ENCODE data around the gene IFITM10.
A peak's percentile ranks its signal among the peaks of the same experiment; 100 is the strongest.

Gene IFITM10

DNA sequence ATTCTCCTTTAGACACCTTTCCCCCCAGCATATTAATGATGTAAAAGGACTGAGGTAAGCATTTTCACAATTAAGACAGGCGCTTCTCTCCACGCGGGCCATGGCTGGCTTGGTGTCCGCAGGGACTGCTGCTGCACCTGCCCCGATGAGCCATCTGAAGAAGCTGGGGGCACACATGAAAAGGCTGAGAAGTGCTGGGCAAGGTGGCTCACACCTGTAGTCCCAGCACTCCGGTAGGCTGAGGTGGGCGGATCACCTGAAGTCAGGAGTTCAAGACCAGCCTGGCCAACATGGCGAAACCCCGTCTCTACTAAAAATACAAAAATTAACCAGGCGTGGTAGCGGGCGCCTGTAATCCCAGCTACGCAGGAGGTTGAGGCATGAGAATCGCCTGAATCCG, 32.1 kb downstream of the IFITM10 start:
- no peak for DNase-seq (ENCODE audit: low read depth in 2 of 2, low spot score in 1 of 2)

- no peak for DNase-seq (ENCODE audit: low read depth in 2 of 2, low spot score in 1 of 2)
Observed at GRCh38 chr11:1717745-1718144, 32.6 kb downstream of the IFITM10 start.

- DNase-seq (ENCODE audit: low read depth in 2 of 2, low spot score in 1 of 2), result no peak
Observed at GRCh38 chr11:1714908-1715885, 35.2 kb downstream of the IFITM10 start.

DNA sequence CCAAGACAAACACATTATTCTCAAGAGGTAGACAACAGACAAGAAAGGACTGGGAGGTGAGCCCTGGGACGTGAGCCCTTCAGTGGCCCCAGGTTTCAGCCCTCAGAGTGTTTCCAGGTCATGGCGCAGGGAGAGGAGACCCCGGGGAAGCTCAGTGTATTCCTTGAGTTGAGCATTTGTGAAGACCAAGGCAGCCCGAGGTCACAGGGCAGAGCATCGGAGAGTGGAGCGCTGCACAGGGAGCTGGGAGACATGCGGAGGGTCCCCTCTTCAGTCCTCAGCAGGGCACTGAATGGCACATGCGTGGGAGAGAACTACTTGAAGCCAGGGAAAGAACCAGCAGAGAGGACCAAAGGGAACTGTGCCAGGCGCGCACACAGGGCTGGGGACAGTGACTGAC, 41.7 kb downstream of the IFITM10 start:
- DNase-seq (ENCODE audit: low read depth in 2 of 2, low spot score in 1 of 2), result no peak

- no peak for DNase-seq (ENCODE audit: low read depth in 2 of 2, low spot score in 1 of 2)
Observed at GRCh38 chr11:1707751-1708150, 42.6 kb downstream of the IFITM10 start.

DNA sequence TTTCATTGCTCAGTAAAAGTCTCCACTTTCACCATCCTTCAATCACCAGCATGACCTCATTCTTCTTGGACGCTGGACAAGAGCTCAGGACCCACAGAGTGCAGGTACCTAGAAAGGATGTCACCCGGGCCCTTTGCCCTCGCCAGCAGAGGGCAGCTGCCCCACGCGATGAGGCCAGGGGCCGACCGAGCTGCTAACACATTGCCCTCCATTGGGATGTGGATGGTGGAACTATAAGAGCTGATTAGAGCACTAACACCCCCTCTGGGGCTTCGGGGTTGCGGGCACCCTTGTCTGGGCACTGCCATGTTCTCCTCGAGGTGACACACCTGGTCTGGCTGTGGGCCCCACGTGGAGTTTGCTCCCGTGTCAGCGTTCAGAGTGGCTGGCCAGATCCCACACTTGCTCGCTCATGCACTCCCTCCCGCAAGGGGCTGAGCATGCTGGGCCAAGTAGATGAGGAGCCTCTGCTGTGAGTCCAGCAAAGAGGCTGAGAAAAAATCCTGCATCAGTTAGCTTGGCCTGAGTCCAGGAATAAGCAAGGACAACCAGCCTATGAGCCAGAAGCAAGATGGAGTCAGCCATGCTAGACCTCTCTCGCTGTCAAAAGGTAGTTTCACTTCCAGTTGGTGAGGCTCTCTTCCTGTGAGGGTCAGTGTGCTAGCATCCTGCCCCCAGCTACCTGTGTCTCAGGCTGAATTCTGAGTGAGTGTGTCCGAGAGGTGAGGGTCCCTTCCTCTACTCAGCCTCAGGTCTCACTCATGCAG, 43.6 kb downstream of the IFITM10 start:
- no peak for DNase-seq (ENCODE audit: low read depth in 2 of 2, low spot score in 1 of 2)

DNA sequence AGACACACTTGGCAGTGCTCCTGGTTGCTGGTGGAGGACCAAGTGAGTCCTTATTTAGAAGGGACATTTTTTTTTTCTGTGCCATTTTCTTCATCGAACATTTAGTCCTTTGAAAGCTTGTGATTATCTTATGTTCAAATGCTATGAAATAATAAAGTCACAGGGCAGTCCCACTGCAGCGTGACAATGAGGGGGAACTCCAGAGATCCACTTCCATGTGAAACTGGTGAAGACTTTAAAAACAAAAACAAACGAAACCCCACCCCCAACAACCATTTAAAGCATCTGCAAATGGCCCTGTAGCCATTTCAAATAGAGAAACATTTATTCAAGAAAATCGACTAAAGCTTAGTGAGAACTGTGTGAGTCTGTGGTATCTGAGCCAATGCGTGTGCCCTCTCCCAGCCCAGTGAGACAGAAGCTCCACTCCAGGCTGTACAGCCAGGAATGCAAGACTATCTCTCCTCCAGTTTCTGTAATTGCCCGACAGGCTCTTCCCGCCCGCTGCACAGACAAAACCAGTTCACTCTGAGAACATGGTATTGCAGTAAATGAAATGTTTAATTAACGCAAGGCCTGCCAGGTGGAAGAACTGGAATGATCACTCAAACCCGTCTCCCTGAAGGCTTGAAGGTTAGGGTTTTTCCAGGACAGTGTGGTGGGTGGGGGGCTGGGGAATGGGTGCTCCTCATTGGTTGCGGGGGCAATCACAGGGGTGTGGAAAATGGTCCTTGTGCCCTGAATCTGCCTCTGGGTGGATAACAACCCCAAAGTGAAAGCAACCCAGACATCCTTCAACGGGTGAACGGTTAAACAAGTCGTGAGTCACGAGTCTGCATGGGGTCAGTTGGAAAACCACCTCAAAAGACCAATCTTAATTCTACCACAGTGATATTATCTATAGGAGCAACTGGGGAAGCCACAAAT, 45.0 kb downstream of the IFITM10 start:
- no peak for DNase-seq (ENCODE audit: low read depth in 2 of 2, low spot score in 1 of 2)

DNA sequence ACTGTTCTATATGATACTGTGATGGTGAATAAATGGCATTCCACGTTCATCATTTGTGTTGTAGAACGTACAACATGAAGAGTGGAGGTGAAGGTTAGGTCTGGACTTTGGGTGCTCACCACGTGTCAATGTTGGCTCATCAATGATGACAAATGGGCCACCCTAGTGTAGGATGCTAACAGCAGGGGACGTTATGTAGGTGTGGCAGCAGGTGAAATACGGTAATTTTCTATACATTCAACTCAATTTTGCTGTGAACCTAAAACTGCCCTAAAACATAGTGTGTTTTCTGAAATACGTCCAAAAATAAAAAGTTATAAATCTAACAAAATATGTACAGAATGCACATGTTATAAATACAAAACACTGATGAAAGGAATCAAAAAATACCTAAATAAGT, 47.2 kb downstream of the IFITM10 start:
- no peak for DNase-seq (ENCODE audit: low read depth in 2 of 2, low spot score in 1 of 2)

- no peak for DNase-seq (ENCODE audit: low read depth in 2 of 2, low spot score in 1 of 2)
Observed at GRCh38 chr11:1702506-1702905, 47.9 kb downstream of the IFITM10 start.

- no peak for DNase-seq (ENCODE audit: low read depth in 2 of 2, low spot score in 1 of 2)
Observed at GRCh38 chr11:1701091-1701807, 49.1 kb downstream of the IFITM10 start.

- no peak for DNase-seq (ENCODE audit: low read depth in 2 of 2, low spot score in 1 of 2)
Observed at GRCh38 chr11:1699771-1700170, 50.6 kb downstream of the IFITM10 start.

DNA sequence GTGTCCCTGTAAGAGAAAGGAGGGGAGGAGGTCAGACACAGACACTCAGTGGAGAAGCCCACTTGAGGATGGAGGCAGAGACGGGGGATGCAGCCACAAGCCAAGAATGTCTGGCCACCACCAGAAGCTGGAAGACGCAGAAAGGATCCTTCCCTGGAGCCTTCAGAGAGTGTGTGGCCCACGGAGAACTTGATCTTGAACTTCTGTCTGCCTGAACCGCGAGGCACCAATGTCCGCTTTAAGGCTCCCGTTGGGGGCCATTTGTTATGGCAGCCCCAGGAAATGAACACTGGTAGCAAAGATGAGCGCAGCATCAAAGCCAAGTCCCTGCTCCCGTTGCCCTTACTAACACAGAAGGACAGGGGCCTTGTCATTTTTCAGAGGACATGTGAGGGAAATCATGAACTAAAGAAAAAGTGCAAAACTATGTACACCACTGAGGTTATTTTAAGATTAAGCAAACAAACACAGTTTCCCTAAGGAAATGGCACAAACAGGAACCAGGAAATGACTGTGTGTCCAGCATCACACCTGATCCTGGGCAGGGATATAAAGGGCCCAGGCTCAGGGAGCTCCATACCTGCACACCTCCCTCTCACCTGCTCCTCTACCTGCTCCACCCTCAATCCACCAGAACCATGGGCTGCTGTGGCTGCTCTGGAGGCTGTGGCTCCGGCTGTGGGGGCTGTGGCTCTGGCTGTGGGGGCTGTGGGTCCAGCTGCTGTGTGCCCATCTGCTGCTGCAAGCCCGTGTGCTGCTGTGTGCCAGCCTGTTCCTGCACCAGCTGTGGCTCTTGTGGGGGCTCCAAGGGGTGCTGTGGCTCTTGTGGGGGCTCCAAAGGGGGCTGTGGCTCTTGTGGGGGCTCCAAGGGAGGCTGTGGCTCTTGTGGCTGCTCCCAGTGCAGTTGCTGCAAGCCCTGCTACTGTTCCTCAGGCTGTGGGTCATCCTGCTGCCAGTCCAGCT, 53.5 kb downstream of the IFITM10 start, which contains the start of gene KRTAP5-6:
Gene KRTAP5-6 (plus strand): TSS at position 588 of the 963 bp plus-strand sequence. CDS start 51 bp downstream, at position 639.
- no peak for DNase-seq (ENCODE audit: low read depth in 2 of 2, low spot score in 1 of 2)

- no peak for DNase-seq (ENCODE audit: low read depth in 2 of 2, low spot score in 1 of 2)
Observed at GRCh38 chr11:1695548-1696108, 54.8 kb downstream of the IFITM10 start.

GRCh38 chr11:1694846-1695547, 55.4 kb downstream of the IFITM10 start:
- no peak for DNase-seq (ENCODE audit: low read depth in 2 of 2, low spot score in 1 of 2)

DNA sequence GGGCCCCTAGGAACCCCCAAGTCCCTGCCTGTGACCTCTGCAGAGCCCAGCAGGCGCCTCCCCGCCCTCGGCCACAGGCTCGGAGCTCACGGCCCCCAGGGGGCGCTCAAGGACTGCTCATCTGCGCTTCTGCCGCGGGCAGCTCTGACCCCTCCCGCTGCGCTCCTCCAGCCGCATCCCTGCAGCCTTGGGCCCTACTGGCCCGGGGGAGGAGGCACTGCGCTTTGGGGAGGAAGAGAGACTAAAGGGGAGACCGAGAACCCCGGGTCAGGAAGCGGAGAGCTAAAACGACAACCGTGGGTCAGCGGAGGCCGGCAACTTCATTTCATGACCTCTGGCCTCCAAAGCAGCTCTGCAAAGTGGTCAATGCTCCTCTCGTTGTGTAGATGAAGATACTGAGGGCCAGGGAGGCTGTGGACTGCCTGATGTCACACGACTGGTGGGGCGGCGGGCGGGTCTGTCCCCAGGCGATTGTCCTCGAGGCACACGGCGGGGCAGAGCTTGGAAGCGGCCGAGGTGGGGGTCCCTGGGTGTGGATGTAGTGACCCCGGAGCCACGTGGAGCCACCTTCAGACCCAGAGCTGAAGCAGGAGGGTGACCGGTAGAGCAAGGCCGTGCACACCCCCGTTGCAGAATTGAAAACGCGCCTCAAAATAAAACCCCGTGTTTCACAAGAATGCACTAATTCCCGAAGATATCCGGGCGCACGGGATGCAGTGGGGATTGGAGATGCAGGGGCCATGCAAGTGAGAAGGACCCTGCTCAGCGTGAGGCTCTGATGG, 56.1 kb downstream of the IFITM10 start:
- peak; percentile 57 to 66 for DNase-seq (ENCODE audit: low read depth in 2 of 2, low spot score in 1 of 2)

DNA sequence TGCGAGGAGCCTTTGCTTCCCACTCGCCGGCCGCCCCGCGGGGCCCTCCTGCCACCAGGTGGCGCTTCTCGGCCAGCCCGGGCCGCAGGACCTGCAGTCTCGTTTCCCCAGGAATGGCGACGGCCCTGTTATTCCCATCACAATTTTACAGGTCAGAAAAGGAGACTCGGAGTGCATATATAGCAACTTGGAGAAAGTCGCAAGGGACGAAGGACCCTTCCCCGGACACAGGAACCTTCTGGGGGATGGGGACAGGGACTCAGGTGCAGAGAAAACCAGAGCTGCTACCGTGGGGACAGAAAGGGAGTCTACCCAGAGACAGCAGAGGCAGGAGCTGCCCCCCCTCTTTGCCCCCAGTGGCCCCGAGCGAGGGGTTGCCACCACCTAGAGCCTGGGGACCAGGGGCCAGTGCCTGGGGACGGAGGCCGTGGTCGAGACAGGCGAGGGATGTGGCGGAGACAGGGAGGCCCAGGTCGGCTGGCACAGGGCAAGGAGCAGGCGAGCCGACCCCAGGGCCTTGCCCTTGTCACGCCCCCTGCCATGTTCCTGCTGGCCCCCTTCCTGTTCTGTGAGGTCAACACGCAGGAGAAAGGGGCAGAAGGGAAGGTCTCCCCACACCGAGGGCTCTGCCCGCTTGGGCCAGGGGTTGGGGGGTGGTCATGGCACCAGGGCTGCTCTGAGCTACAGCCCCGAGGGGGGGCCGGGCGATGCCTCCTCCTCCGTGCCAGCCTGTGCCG, 56.9 kb downstream of the IFITM10 start:
- DNase-seq (ENCODE audit: low read depth in 2 of 2, low spot score in 1 of 2), result peak; percentile 25 to 46
